ENCODE measurements around the gene RERG. TPM values are rescaled to one million over a fixed set of nuclear protein-coding genes. Genes with fewer than 3 reads are reported as not detected.

RERG gene
- total RNA-seq, 1 donor from 2014 or later, result 1.1 TPM

- H3K27ac Mint-ChIP-seq (ENCODE audit: unreplicated experiment), result no peak overlapping the region
- H3K4me1 Mint-ChIP-seq, result no peaks in the 10 kb centered on the region
- H3K27me3 Mint-ChIP-seq (ENCODE audit: low read depth), result no peaks in the 10 kb centered on the region
- H3K36me3 Mint-ChIP-seq (ENCODE audit: low read depth), result peaks cover 3% of the 10 kb centered on the region
- H3K4me3 Mint-ChIP-seq, result no peak overlapping the region
- TF ChIP-seq CTCF (conservative IDR thresholded peaks at IDR 0.05), result no peak
- H3K9me3 Mint-ChIP-seq, result peaks cover 8% of the 10 kb centered on the region
- DNase-seq (ENCODE audit: low read depth, low spot score), result no peak
Observed at GRCh38 chr12:15201456-15201855, 19.8 kb downstream of the RERG start.

DNA sequence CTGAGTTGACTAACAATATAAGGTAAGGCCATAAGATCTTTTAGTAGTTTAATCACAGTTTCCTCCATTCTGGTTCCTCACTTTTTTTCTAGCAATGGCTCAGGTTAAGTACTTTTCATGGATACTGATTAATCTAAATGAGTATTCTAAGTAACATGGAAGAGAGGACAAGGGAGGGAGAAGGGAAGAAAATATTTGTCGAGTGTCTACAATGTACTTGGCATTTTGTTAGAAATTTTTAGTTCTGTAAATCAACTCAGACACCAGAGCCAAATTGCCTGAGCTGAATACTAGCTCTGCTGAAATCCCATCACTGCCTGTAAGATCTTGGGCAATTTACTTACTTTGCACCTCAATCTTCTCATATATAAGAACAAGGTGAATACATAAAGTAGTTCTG is 20.2 kb downstream of the RERG start:
- Mint-ChIP-seq H3K36me3 (ENCODE audit: low read depth) (peaks cover 3% of the 10 kb centered on the region), H3K27me3 (ENCODE audit: low read depth) (no peaks in the 10 kb centered on the region), H3K4me3 (no peak overlapping the region), H3K27ac (ENCODE audit: unreplicated experiment) (no peak overlapping the region), H3K4me1 (no peaks in the 10 kb centered on the region), H3K9me3 (peaks cover 8% of the 10 kb centered on the region)
- TF ChIP-seq CTCF (conservative IDR thresholded peaks at IDR 0.05), result no peak
- no peak for DNase-seq (ENCODE audit: low read depth, low spot score)

DNA sequence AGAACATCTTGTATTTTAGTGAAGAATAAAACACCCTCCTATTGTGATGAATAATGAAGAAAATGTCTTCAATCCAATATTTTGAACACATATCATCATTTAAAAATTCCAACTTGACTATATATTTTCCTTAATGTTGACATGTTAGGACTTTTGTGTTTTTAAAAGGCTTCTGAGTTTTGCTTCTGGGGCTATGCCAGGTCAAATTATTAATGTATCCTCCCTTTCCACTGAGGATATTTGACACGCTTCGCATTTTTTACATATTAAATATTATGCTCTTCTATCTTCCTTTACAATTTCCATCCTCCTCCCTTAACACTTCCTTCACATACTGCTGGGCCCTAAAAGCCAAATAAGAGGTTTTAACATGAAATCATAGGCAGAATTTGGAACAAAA is 20.6 kb downstream of the RERG start:
- Mint-ChIP-seq H3K27ac (ENCODE audit: unreplicated experiment) (no peak overlapping the region), H3K4me1 (no peaks in the 10 kb centered on the region), H3K36me3 (ENCODE audit: low read depth) (peaks cover 3% of the 10 kb centered on the region), H3K9me3 (peaks cover 8% of the 10 kb centered on the region), H3K27me3 (ENCODE audit: low read depth) (no peaks in the 10 kb centered on the region), H3K4me3 (no peak overlapping the region)
- TF ChIP-seq CTCF (conservative IDR thresholded peaks at IDR 0.05), result no peak
- no peak for DNase-seq (ENCODE audit: low read depth, low spot score)

DNA sequence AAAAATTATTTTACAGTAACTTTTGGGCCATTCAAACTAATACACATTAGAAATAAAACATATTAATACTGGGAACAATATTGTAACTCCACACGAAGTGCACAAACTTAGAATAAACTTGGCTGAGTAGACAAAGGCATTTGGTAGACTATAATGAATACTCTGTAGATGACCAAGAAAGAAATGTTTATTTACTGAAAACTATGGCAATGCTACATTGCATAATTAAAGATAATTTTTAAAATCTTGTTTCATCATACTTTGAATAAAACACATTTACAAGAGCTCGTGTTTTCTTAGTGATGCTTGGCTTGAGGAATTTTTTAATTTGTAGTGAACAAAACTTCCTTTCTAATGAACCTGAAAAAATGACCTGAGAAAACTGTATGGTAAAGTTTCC is 21.3 kb downstream of the RERG start:
- DNase-seq (ENCODE audit: low read depth, low spot score), result no peak
- Mint-ChIP-seq H3K9me3 (peaks cover 8% of the 10 kb centered on the region), H3K36me3 (ENCODE audit: low read depth) (peaks cover 3% of the 10 kb centered on the region), H3K4me3 (no peak overlapping the region), H3K27ac (ENCODE audit: unreplicated experiment) (no peak overlapping the region), H3K27me3 (ENCODE audit: low read depth) (no peaks in the 10 kb centered on the region), H3K4me1 (no peaks in the 10 kb centered on the region)
- no peak for TF ChIP-seq CTCF (conservative IDR thresholded peaks at IDR 0.05)

DNA sequence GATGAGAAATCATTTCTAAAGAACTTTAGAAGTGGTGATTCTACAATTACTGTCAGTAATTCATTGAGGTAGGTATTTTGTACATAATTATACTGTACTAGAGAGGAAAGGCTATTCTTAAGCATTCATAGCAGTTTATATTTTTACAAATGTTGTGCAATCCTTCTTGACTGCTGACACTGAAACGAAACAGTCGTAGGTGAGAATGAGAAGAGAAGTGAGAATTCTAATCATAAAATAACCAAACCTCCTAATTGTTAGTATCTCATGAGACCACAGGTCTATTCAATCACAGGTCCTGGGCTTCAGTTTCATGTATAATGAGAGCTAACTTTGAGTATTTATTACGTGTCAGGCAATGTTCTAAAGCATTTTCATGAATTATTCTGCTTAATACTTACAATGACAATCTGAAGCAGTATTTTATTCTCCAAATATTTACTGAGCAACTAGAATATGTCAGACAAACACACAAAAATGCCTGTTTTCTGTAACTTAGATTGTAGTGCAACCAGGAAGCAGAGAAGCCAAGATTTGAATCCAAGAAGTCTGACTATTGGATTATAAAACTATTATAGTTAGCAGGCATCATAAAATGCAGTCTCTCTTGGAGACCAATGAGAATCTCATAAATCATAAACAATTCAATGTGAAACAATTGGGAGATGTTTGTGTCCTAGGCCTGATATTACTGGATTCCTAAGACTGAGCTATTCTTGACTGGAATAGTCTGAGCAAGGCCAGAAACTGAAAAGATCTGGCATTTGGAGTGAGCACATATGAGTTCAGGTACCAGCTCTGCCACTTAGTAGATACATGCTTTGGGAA is 24.3 kb downstream of the RERG start:
- Mint-ChIP-seq H3K9me3 (peaks cover 4% of the 10 kb centered on the region), H3K4me3 (no peak overlapping the region), H3K36me3 (ENCODE audit: low read depth) (no peaks in the 10 kb centered on the region), H3K4me1 (peaks cover 9% of the 10 kb centered on the region), H3K27ac (ENCODE audit: unreplicated experiment) (no peak overlapping the region), H3K27me3 (ENCODE audit: low read depth) (no peaks in the 10 kb centered on the region)
- no peak for DNase-seq (ENCODE audit: low read depth, low spot score)
- no peak for TF ChIP-seq CTCF (conservative IDR thresholded peaks at IDR 0.05)
